Measurements from ENCODE around the gene KMT5B.
"Not testable (repeated sequence)": the region's sequence is repeated elsewhere in the genome, so short reads cannot be mapped to it uniquely, and the experiment has no call there.

Gene KMT5B

DNA sequence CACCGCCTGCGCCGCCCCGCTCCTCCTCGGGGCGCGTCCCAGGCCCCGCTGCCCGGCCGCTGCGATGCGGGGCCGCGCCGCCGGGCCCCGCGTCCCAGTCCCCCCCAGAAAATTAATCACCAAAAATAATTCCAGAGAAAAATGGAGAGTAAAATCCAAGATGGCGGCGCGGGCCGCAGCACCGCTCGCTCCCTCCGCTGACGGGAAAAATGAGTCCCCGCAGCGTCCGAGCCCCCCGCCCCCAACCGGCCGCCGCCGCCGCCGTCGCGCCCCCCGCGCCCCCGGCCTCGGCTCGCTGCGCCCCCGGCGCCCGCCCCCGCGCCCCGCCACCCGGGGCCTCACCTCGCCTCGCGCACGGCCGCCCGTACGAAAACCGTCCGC, at the start of gene KMT5B:
Gene KMT5B (minus strand): TSS at position 162 of the 381 bp plus-strand sequence. CDS start 23,220 bp downstream, outside the sequence.
- DNase-seq, result peak in 3 of 4 experiments; percentile 42 to 57 (median 47)

DNA sequence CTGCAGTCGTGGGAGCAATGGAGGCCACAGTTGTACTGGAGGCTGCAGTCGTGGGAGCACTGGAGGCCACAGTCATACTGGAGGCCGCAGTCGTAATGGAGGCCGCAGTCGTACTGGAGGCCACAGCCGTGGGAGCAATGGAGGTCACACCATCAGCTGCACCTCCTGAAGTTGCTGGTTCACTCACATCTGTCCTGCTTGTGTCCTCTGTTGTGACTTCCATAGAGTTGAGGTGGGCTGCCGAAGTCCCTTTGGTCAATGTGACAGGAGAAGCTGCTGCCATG, 49.4 kb upstream of the KMT5B start:
- no peak for DNase-seq

DNA sequence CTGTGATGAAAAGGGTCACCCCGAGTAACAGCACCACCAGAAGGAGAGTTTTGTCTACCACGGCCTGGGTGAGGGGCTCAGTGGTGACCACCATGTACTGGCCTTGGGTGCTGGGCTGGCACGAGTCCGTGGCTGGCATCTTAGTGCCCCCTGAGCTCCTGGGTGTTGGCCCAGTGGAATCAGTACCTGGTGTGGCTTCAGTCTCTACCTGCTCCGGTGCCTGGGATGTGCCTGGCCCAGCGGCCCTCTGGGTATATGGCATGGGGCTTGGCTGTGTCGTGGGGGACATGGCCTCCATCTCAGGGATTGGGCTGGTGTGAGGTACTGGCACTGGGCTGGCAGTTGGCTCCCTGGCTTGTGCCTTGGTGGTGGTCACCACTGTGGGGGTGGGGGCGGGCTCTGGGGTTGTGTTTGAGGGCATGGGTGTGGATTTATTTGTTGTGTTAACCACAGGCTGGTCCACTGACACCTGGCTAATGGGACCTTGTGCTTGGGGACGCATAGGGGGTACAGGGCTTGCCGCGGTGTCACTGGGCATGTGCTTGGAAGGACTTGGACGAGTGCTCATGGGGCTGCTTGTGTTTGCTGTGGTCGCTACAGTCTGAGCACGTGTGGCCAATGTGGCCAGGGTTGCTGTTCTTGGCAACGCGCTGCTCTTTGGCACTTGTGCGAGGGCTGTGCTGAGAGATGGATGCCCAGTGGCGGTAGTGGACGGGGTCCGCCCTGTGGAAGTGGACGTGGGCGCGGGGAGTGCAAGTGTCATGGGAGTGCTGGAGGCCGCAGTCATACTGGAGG, 48.9 kb upstream of the KMT5B start:
- no peak for DNase-seq

DNA sequence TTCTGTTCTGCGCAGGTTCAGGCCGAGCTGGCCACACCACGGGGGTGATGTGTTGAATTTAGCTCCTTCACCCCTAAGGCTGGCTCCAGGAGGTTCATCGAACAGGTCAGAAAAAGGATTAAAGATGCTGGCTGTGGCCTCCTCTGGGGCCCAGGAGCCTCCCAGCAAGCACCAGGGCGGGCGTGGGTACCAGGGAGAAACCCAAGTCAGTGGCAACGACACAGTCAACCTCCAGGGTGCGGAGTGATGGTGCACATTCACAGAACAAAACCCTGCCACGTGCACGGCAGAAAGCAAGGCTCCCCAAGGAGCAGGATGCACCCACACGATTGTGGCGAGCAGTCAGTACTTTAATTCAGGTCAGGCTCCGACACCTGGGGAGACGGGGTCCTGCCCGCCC, 47.9 kb upstream of the KMT5B start:
- no peak for DNase-seq

DNA sequence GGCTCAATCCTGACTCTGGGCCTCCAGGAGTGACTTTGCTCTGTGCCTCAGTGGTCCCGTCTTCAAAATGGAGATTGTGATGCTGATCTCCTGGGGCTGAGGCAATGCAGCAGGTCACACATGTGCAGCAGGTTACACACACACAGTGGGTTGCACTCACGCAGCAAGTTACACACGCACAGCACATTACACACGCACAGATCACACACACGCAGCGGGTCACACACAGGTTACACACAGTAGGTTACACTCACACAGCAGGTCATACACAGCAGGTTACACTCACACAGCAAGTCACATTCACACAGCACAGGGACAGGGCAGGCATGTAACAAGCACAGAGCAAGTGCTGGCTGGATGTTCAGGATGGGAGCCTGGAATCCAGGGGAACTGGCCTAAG, 47.4 kb upstream of the KMT5B start:
- DNase-seq, result no peak

DNA sequence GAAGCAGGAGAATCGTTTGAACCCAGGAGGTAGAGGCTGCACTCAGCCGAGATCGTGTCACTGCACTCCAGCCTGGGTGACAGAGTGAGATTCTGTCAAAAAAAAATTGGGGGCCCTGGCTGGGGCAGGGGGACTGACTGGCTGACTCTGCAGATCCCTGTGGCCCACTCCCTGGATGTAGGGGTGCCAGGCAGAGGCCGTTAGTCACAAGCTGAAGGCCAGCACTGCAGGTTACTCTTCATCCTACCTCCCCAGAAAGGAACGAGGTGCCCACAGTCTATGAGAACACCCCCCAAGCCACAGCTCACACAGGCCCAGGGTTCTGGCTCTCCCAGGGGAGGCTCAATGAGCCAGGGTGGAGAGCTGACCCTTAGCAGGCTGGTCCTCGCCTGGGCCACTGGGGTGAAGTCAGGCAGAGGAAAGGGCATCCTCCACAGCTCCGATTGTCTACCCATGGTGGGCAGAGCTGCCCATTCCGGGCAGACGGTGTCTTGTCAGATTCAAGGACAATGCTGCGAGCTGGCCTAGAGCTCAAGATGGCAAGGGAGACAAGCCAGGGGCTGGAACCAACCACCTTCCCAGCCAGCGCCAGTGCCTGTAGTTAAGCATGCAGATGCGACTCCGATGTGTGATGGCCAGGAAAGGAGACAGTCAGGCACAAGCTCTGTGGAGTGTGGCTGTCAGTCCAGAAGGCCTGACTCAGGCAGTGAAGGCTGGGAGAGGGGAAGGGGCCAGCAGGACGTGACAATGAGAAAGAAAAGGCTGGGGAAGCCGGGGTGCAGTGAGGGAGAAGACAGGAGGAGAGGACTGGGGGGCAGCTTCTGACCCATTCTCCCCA, 46.2 kb upstream of the KMT5B start:
- no peak for DNase-seq

DNA sequence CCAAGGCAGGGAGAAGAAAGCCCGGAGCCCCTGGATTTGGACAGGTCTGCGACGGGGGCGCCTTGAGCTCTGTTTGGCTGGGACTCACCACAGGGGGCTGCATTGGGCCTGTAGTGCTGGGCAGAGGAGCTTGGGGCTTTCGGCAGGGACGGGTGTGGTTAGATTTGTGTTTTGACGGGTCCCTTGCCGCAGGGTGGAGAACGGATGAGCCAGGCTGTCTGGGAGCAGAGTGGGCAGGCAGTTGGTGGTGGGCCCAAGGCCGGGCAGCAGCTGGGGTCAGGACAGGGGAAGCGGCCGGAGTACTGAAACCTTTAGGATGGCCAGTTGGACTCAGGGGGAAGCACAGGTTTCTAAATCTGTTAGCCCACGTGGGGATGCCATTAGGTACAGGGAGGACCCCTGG, 45.3 kb upstream of the KMT5B start:
- DNase-seq, result no peak

DNA sequence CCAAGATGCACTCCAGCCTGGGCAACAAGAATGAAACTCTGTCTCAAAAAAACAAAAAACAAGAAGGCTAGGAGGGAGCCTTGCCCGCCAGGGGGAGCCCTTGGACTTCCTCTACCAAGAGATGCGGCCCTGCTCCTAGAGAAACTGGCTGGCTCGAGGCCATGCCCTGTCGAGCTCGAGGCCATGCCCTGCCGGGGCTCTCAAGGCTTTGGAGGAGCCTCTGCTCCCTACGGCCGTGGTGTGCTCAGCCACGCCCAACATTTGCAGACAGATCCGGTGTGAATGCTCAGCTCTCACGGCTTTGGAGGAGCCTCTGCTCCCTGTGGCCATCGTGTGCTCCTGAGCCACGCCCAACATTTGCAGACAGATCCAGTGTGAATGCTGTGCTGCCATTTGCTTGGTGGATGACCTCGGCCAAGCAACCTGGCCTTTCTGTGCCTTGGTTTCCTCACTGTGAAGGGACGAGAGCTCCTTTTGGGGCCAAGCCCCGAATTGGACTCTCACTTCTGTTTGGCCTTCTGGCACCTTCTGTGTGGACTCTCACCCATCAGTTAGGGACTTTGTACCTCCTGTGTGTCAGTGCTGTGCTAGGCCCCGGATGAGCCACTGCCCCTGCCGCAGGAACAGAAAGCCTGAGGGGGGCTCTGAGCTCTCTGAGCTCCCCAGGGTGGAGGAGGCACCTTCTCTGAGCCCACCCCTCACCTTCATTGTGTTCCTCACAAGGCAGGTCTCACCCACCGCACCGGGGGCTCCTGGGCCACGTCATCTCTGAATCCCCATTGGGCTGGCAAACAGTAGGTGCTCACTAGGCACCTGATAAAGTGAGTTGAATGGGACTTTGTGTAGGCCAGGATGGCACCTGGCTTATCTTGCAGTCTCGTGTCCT, 44.6 kb upstream of the KMT5B start:
- DNase-seq, result peak; percentile 88 to 97 (median 96)

DNA sequence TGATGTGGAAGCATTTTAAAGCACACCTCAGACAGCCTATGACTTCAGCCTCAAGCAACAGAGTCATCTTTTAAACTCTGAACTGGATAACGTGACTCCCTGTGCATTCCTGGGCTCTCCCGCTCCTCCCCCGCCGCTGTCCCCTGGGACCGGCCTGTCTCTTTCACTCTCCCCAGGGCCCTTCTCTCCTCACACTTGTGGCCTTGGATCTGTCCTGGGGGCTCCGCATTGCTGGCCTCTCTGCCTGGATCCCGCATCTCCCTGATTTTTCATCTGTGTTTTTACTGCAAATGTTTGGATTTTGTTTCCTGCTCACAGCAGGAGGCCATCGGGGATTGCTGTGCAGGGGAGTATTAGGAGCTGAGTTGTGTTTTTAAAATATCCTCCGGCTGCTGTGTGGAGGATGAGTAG, 43.2 kb upstream of the KMT5B start:
- DNase-seq, result no peak

DNA sequence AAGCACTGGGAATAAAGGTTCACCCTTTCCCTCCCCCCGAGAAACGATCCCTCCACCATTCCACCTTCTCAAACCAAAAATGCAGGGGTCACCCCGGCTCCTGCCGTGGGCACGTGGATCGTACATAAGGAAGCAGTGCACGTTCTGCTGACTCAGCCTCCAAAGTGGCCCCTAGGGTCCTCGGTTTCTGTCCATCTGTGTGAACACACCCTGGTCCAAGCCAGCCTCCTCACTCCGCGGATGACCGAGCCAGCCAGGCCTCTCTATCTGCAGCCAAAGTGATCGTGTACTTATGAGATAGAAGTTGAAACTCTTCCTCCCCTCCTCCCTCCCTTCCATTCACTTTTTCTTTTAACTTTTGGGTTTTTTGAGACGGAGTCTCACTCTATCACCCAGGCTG, 42.4 kb upstream of the KMT5B start:
- no peak for DNase-seq

DNA sequence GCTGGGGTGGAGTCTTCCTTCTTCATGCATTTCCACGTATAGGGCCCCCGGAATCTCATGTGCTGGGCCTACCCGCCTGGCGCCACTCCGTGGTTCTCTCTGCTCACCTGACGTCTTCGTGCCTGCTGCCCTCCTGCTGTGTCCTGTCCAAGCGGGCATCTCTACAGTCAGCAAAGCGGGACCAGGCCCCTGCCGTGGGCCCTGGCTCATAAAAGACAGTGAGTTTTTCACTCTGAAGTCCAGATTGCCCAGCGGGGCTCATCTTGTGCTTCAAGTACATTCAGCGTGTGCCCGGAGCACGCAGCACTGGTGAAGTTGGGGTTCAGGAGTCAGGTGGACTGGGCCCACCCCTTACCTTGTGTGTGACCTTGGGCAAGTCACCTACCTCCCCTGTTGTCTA, 41.3 kb upstream of the KMT5B start:
- no peak for DNase-seq

DNA sequence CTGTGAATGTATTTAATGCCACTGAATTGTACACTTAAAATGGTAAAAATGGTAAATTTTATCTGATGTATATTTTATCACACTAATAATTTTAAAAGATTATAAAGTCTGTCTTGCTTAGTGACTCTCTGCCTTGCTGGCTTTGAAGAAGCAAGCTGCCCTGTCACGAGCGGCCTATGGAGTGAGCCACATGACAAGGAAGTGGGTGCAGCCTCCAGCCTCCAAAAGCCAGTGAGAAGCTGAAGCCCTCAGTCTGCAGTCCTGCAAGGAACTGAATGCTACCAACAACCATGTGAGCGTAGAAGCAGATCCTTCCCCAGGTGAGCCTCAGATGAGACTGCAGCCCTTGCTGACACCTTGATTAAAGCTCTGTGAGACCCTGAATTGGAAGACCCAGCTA, 38.7 kb upstream of the KMT5B start:
- DNase-seq, result no peak

DNA sequence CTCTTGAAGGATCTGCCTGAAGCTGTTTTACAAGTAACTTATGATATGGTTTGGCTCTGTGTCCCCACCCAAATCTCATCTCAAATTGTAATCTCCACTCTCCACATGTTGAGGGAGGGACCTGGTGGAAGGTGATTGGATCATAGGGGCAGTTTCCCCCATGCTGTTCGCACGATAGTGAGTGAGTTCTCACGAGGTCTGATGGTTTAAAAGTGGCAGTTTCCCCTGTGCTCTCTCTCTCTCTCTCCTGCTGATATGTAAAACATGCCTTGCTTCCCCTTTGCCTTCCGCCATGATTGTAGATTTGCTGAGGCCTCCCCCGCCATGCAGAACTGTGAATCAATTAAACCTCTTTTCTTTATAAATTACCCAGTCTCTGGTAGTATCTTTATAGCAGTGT, 31.8 kb upstream of the KMT5B start:
- DNase-seq, result not testable (repeated sequence)

DNA sequence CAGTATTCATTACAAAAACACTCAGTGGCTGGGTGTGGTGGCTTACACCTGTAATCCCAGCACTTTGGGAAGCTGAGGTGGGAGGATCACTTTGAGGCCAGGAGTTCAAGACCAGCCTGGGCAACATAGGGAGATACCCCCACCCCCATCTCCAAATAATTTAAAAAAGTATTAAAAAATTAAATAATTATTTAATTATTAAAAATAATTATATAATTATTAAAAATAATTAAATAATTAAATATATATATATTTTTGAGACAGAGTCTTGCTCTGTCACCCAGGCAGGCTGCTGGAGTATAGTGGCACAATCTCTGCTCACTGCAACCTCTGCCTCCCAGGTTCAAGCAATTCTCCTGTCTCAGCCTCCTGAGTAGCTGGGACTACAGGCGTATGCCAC, 30.8 kb upstream of the KMT5B start:
- not testable (repeated sequence) for DNase-seq

DNA sequence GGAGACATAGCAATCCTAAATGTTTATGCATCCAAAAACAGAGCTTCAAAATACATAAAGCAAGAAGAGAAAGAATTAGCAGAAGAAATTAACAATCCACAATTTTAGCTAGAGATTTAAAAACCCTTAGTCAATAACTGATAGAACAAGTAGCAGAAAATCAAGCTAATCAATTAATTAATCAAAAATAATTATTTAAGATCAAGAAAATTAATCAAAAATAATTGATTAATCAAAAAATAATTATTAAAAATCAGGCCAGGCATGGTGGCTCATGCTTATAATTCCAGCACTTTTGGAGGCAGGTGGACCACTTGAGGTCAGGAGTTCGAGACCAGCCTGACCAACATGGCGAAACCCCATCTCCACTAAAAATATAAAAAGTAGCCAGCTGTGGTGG, 29.5 kb upstream of the KMT5B start:
- no peak for DNase-seq

DNA sequence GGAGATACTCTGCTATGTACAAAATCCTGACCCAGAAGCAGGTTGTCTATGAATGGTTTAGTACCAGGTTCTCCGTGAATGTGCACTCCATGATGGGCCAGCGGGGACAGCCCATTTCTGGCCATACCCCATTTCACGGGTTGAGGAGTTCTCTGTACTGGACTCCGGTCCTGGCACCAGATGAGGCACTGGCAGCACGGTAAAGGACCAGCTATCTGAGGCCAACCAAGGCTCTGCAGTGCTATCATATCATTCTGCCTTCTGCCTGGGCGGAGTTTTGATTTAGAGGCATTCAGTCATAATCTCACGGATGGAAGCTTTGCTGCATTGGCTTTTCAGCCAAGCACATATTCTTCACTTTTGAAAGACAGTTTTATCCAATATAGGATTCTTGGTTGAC, 18.5 kb upstream of the KMT5B start:
- DNase-seq, result no peak

DNA sequence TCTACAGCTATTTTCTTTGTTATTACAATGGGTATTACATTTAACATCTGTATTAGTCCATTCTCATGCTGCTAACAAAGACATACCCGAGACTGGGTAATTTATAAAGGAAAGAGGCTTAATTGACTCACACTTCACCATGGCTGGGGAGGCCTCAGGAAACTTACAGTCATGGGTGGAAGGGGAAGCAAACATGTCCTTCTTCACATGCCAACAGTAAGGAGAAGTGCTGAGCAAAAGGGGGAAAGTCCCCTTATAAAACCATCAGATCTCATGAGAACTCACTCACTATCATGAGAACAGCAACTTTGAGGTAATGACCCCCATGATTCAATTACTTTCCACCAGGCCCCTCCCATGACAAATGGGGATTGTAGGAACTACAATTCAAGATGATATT, 16.5 kb upstream of the KMT5B start:
- DNase-seq, result no peak

DNA sequence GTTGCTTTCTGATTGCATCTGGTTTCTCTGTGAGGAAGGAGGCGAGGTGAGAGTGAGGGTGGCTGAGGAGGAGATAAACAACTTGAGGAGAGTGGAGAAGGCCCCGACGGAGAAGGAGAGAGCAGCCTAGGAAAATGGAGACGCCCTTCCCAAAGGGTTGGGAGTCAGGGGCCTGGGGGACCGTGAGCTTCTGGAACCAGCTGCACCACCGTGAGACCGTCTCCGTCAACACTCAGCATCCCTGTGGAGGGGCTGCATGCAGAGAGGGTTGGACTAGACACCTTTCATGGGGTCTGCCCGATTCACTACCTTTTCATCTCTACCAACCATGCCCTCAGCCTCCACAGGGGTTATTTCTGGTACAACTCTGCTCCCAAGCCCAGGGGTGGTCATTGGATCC, 13.3 kb upstream of the KMT5B start:
- no peak for DNase-seq

DNA sequence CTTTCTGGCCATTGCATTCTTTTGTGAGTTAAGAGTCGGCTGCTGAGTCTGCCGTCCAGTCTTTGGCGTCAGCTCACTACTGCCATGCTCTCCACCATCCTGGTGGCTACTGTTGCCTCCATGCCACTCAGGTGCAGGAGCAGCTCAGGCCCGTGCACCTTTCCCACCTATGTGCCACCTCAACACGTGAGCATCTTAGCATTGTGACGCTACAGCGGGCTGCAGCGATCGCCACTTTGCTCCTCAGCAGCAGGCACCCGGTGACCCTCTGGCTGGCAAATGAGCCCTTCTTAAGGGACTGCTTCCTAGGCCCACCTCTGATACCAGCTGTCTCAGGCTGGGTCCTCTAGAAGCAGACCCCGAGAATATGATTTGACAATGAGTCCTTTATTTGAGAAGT, 11.5 kb upstream of the KMT5B start:
- DNase-seq, result no peak

DNA sequence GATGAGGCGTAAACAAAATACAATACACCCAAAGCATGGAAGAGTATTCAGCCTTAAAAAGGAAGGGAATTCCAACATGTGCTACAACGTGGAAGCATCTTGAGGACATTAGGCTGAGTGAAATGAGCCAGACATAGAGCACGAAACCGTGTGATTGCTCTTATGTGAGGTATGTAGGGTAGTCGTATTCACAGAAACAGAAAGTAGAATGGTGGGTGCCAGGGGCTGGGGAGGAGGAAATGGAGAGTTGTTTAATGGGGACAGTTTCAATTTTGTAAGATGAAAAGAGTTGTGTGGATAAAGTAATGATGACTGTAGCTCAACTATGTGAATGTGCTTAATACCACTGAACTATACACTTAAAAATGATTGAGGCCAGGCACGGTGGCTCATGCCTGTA, 10.2 kb upstream of the KMT5B start:
- DNase-seq, result no peak

DNA sequence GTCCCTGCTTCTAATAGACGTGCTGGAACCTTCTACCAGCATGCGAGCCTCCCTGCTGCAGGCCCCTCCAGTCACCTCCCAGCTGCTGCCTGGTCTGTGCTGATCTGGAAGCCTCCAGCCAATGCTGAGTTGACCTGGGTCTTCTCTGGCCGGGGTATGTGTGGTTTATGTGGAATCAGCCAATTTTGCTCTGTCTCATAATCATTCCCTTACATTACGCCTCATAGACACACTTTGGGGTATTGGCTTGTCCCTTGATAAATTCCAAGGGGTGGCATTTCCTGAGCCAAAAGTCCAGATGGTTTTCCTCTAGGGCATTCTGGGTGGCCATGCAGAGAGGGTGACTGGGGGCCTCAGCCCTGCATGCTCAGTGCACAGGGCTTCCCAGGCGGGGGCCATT, 8.3 kb upstream of the KMT5B start:
- DNase-seq, result no peak

DNA sequence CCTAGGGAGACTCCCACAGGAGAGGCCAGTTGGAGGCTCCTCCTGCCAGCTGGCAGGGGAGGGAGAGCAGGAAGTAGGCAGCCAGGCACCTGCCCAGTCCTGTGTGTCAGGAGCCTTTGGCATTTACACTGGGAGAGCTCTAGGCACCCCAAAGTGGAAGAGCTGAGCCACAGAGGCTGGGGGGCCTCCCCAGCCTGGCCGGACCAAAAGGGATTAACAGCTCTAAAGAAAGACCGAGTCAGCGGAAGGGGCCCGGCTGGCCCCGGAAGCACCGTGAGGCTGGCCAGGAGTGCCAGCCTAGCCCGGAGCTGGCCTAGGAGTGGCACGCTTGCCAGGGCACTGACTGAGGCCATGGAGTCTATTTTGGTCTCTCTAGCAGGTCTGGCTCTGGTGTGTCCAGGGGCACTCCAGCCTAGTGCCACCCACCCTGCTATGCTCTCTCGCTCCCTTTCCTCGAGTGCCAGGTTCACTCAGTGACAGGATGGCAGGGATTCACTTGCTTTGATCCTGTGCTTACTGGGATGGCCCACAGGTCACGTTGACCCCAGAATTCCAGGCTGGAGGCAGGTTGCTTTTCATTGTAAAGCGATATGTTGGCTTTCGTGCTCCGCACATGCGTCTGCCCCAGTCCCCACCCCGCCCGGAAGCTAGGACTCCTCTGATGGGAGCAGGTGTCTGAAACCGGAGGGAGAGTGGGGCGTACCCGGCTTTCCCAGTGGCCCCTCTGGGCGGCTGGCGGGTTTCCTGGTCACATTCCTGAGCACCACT, 3.3 kb upstream of the KMT5B start:
- no peak for DNase-seq

Data from activated naive CD4-positive, alpha-beta T cell (primary cell).